ENCODE data around the gene REV3L.

Gene REV3L

GRCh38 chr6:111277819-111278218, 205.2 kb downstream of the REV3L start:
- Histone ChIP-seq H3K4me2 (ENCODE audit: low read length) (no peak overlapping the region), H3K9ac (ENCODE audit: low read length) (no peak overlapping the region), H4K20me1 (ENCODE audit: insufficient read depth, low read length) (no peaks in the 10 kb centered on the region), H3K9me3 (ENCODE audit: insufficient read depth, low read length) (no peaks in the 10 kb centered on the region), H3K79me2 (ENCODE audit: low read length) (peaks cover 35% of the 10 kb centered on the region), H3K27me3 (ENCODE audit: low read depth, low read length) (no peaks in the 10 kb centered on the region), H3K27ac (ENCODE audit: low read length) (no peak overlapping the region), H2AFZ (ENCODE audit: low read depth, low read length) (no peak overlapping the region), H3K4me3 (ENCODE audit: low read length) (no peak overlapping the region), H3K4me1 (ENCODE audit: low read length) (peaks cover 12% of the 10 kb centered on the region), H3K36me3 (replicated peaks; ENCODE audit: low read depth, low read length) (peaks cover 74% of the 10 kb centered on the region)
- TF ChIP-seq, protein P1, sequence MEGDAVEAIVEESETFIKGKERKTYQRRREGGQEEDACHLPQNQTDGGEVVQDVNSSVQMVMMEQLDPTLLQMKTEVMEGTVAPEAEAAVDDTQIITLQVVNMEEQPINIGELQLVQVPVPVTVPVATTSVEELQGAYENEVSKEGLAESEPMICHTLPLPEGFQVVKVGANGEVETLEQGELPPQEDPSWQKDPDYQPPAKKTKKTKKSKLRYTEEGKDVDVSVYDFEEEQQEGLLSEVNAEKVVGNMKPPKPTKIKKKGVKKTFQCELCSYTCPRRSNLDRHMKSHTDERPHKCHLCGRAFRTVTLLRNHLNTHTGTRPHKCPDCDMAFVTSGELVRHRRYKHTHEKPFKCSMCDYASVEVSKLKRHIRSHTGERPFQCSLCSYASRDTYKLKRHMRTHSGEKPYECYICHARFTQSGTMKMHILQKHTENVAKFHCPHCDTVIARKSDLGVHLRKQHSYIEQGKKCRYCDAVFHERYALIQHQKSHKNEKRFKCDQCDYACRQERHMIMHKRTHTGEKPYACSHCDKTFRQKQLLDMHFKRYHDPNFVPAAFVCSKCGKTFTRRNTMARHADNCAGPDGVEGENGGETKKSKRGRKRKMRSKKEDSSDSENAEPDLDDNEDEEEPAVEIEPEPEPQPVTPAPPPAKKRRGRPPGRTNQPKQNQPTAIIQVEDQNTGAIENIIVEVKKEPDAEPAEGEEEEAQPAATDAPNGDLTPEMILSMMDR (IDR thresholded peaks at IDR 0.05; ENCODE audit: low read depth, low read length) = no peak
- TF ChIP-seq EZH2phosphoT487 (IDR thresholded peaks at IDR 0.05; ENCODE audit: low read depth) = no peak

DNA sequence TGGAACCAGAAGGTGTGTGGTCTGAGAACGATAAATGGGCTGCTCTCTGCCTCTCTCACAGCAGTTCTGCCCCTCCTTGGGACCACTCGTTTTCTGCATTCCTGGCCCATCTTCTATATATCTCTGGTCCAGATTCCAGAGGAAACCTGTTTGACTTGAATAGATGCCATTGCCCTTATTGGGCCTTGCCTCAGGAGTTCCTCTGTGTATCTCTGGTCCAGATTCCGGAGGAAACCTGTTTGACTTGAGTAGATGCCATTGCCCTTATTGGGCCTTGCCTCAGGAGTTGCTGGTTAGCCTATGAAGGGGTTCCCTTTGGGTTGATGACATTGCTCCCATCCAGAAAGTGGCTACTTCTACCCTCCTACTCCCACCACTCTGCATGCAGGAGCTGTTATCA, 206.3 kb downstream of the REV3L start:
- Histone ChIP-seq H3K27ac (ENCODE audit: low read length) (no peak overlapping the region), H3K4me3 (ENCODE audit: low read length) (no peak overlapping the region), H3K9me3 (ENCODE audit: insufficient read depth, low read length) (no peaks in the 10 kb centered on the region), H4K20me1 (ENCODE audit: insufficient read depth, low read length) (no peaks in the 10 kb centered on the region), H3K36me3 (replicated peaks; ENCODE audit: low read depth, low read length) (peaks cover 68% of the 10 kb centered on the region), H2AFZ (ENCODE audit: low read depth, low read length) (no peak overlapping the region), H3K27me3 (ENCODE audit: low read depth, low read length) (no peaks in the 10 kb centered on the region), H3K4me1 (ENCODE audit: low read length) (peaks cover 1% of the 10 kb centered on the region), H3K4me2 (ENCODE audit: low read length) (no peak overlapping the region), H3K9ac (ENCODE audit: low read length) (no peak overlapping the region), H3K79me2 (ENCODE audit: low read length) (peaks cover 42% of the 10 kb centered on the region)
- TF ChIP-seq, protein P1 (IDR thresholded peaks at IDR 0.05; ENCODE audit: low read depth, low read length) = no peak

DNA sequence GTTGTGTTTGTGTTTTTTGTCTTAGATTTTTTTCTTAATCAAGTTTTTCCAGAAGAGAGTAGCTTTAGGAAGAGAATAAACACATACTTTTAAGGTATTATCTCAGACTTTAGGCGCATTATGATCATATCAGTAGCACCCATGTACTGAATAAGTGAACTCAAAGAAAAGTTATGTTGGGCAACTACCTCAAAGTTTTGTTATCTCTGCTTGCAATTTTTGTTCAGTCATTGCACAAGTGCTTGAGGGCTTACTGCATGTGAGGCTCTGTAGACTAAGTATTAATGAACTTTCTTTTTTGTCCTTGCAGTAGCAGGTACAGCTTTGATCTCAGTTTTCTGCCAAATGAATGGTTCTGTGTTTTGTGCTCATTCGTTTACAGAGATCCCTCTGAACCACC, 206.7 kb downstream of the REV3L start:
- Histone ChIP-seq H3K9me3 (ENCODE audit: insufficient read depth, low read length) (no peaks in the 10 kb centered on the region), H4K20me1 (ENCODE audit: insufficient read depth, low read length) (no peaks in the 10 kb centered on the region), H3K27ac (ENCODE audit: low read length) (no peak overlapping the region), H3K4me2 (ENCODE audit: low read length) (no peak overlapping the region), H3K27me3 (ENCODE audit: low read depth, low read length) (no peaks in the 10 kb centered on the region), H3K9ac (ENCODE audit: low read length) (no peak overlapping the region), H3K36me3 (replicated peaks; ENCODE audit: low read depth, low read length) (peaks cover 68% of the 10 kb centered on the region), H3K4me3 (ENCODE audit: low read length) (no peak overlapping the region), H3K79me2 (ENCODE audit: low read length) (peaks cover 42% of the 10 kb centered on the region), H3K4me1 (ENCODE audit: low read length) (no peaks in the 10 kb centered on the region), H2AFZ (ENCODE audit: low read depth, low read length) (no peak overlapping the region)
- TF ChIP-seq, protein P1 (IDR thresholded peaks at IDR 0.05; ENCODE audit: low read depth, low read length) = no peak

- Histone ChIP-seq H4K20me1 (ENCODE audit: insufficient read depth, low read length) (no peaks in the 10 kb centered on the region), H3K79me2 (ENCODE audit: low read length) (peaks cover 48% of the 10 kb centered on the region), H3K27ac (ENCODE audit: low read length) (no peak overlapping the region), H3K4me1 (ENCODE audit: low read length) (no peaks in the 10 kb centered on the region), H3K4me2 (ENCODE audit: low read length) (no peak overlapping the region), H3K36me3 (replicated peaks; ENCODE audit: low read depth, low read length) (peaks cover 65% of the 10 kb centered on the region), H3K9ac (ENCODE audit: low read length) (no peak overlapping the region), H3K27me3 (ENCODE audit: low read depth, low read length) (no peaks in the 10 kb centered on the region), H3K4me3 (ENCODE audit: low read length) (no peak overlapping the region), H2AFZ (ENCODE audit: low read depth, low read length) (no peak overlapping the region), H3K9me3 (ENCODE audit: insufficient read depth, low read length) (no peaks in the 10 kb centered on the region)
- TF ChIP-seq, protein P1 (IDR thresholded peaks at IDR 0.05; ENCODE audit: low read depth, low read length) = no peak
- no peak for TF ChIP-seq EZH2phosphoT487 (IDR thresholded peaks at IDR 0.05; ENCODE audit: low read depth)
Observed at GRCh38 chr6:111274593-111275217, 208.3 kb downstream of the REV3L start.

Data from OCI-LY3 (cell line).